ENCODE data around the gene FSTL1.

Gene FSTL1

DNA sequence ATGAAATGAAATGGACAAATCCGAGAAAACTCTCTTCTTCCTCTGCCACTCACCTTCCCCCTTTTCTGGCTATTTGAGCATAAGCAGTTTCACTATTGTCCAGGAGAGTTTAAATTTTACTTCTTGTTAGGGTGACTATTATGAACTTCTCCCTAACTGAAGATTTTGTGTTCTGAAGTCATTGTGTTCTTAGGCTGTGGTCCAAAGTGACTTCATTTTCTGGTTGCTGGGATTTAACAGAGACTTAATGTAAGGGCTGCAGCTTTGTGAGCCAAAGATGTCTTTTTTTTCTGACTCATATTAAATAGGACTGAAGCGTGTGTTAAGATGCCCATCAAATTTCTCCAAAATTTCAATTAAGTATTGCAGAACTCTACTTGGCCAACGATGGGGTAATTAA, 46.5 kb upstream of the FSTL1 start:
- Histone ChIP-seq H3K36me3 (ENCODE audit: insufficient read depth, low read length) (no peaks in the 10 kb centered on the region), H3K4me3 (ENCODE audit: low read depth, low read length, poor library complexity, severe bottlenecking) (no peak overlapping the region), H3K9me3 (ENCODE audit: low read length) (0 out of 2 replicates have a peak, but pooled peaks cover 5% of the 10 kb centered on the region), H3K27ac (ENCODE audit: low read depth, low read length, poor library complexity, severe bottlenecking) (no peak overlapping the region), H3K79me2 (ENCODE audit: insufficient read depth, low read length) (no peaks in the 10 kb centered on the region), H3K9ac (ENCODE audit: low read length) (no peak overlapping the region), H3K4me2 (ENCODE audit: low read length) (no peak overlapping the region), H3K4me1 (ENCODE audit: insufficient read depth, low read length, severe bottlenecking) (no peaks in the 10 kb centered on the region), H3F3A (ENCODE audit: insufficient read depth, low read length) (no peaks in the 10 kb centered on the region), H3K9me2 (ENCODE audit: low read depth, low read length) (no peaks in the 10 kb centered on the region), H4K20me1 (ENCODE audit: insufficient read depth, low read length) (no peaks in the 10 kb centered on the region), H3K27me3 (ENCODE audit: insufficient read depth, low read length) (no peaks in the 10 kb centered on the region), H2AFZ (ENCODE audit: low read length) (no peak overlapping the region)
- no peak for TF ChIP-seq EZH2 (IDR thresholded peaks at IDR 0.05; ENCODE audit: borderline replicate concordance, low read length)

DNA sequence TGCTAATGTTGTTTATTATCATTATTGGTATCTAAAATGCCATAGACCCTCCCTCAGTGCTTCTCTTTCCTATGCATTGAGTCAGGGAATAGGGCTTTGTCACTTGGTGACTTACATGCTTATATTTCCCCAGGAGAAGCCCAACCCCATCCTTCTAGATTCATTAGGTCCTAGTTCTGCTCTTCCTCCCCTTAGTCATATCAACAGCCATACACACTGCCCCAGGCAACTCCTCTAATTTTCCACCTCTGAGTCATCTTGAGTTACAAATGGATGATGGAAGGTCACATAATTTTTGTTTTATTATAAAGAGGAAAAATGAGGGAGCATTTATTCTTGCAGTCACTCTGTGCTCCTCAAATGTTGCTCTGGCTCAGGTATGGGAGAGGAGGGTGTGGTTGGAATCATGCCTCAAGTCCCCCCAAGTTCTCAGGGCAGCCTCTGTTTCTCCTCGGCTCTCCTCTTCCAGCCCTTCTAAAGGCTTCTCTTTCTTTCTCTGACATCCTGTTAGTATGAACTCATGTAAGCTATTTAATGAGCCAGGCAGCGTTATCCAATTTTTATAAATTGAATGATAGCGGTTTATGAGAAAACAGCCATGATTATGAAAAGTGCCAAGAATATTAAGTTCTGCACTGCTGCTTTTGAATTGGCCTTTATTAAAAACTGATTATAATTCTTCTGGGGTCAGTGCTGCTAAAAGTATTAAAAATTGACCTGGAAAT, 45.6 kb upstream of the FSTL1 start:
- H2AFZ ChIP-seq (ENCODE audit: low read length): no peak overlapping the region
- H3K36me3 ChIP-seq (ENCODE audit: insufficient read depth, low read length): no peaks in the 10 kb centered on the region
- no peaks in the 10 kb centered on the region for H3K4me1 ChIP-seq (ENCODE audit: insufficient read depth, low read length, severe bottlenecking)
- no peak overlapping the region for H3K4me2 ChIP-seq (ENCODE audit: low read length)
- H3K27me3 ChIP-seq (ENCODE audit: insufficient read depth, low read length): no peaks in the 10 kb centered on the region
- H3F3A ChIP-seq (ENCODE audit: insufficient read depth, low read length): no peaks in the 10 kb centered on the region
- H4K20me1 ChIP-seq (ENCODE audit: insufficient read depth, low read length): no peaks in the 10 kb centered on the region
- no peak overlapping the region for H3K4me3 ChIP-seq (ENCODE audit: low read depth, low read length, poor library complexity, severe bottlenecking)
- H3K27ac ChIP-seq (ENCODE audit: low read depth, low read length, poor library complexity, severe bottlenecking): no peak overlapping the region
- no peaks in the 10 kb centered on the region for H3K79me2 ChIP-seq (ENCODE audit: insufficient read depth, low read length)
- no peaks in the 10 kb centered on the region for H3K9me2 ChIP-seq (ENCODE audit: low read depth, low read length)
- H3K9ac ChIP-seq (ENCODE audit: low read length): no peak overlapping the region
- 0 out of 2 replicates have a peak, but pooled peaks cover 5% of the 10 kb centered on the region for H3K9me3 ChIP-seq (ENCODE audit: low read length)
- TF ChIP-seq, protein P1, sequence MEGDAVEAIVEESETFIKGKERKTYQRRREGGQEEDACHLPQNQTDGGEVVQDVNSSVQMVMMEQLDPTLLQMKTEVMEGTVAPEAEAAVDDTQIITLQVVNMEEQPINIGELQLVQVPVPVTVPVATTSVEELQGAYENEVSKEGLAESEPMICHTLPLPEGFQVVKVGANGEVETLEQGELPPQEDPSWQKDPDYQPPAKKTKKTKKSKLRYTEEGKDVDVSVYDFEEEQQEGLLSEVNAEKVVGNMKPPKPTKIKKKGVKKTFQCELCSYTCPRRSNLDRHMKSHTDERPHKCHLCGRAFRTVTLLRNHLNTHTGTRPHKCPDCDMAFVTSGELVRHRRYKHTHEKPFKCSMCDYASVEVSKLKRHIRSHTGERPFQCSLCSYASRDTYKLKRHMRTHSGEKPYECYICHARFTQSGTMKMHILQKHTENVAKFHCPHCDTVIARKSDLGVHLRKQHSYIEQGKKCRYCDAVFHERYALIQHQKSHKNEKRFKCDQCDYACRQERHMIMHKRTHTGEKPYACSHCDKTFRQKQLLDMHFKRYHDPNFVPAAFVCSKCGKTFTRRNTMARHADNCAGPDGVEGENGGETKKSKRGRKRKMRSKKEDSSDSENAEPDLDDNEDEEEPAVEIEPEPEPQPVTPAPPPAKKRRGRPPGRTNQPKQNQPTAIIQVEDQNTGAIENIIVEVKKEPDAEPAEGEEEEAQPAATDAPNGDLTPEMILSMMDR (IDR thresholded peaks at IDR 0.05; ENCODE audit: low read length): no peak
- TF ChIP-seq EZH2 (IDR thresholded peaks at IDR 0.05; ENCODE audit: borderline replicate concordance, low read length): no peak

DNA sequence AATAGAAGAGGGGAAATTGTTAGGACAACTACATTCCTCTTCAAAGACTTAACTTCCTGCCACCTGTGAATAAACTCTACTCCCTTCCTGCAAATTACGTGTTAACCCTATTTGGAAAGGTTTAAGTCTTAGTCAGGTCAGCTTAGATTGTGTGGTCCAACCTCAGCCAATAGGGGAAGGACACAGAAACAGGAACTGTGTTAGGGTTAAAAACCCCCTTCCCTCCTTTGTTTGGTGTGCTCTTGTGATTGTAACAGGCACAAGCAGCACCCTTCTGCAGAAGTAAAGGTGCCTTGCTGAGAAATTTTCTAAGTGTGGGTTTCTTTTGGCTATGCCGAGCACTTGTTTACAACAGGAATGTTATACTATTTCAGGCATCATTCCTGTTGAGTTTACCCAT, 45.0 kb upstream of the FSTL1 start:
- no peaks in the 10 kb centered on the region for H4K20me1 ChIP-seq (ENCODE audit: insufficient read depth, low read length)
- no peaks in the 10 kb centered on the region for H3F3A ChIP-seq (ENCODE audit: insufficient read depth, low read length)
- no peaks in the 10 kb centered on the region for H3K79me2 ChIP-seq (ENCODE audit: insufficient read depth, low read length)
- no peak overlapping the region for H3K4me2 ChIP-seq (ENCODE audit: low read length)
- no peak for TF ChIP-seq EZH2 (IDR thresholded peaks at IDR 0.05; ENCODE audit: borderline replicate concordance, low read length)
- TF ChIP-seq, protein P1 (IDR thresholded peaks at IDR 0.05; ENCODE audit: low read length): no peak
- no peak overlapping the region for H3K9ac ChIP-seq (ENCODE audit: low read length)
- no peaks in the 10 kb centered on the region for H3K27me3 ChIP-seq (ENCODE audit: insufficient read depth, low read length)
- H3K9me3 ChIP-seq (ENCODE audit: low read length): 0 out of 2 replicates have a peak, but pooled peaks cover 5% of the 10 kb centered on the region
- no peak overlapping the region for H2AFZ ChIP-seq (ENCODE audit: low read length)
- no peaks in the 10 kb centered on the region for H3K4me1 ChIP-seq (ENCODE audit: insufficient read depth, low read length, severe bottlenecking)
- H3K4me3 ChIP-seq (ENCODE audit: low read depth, low read length, poor library complexity, severe bottlenecking): no peak overlapping the region
- no peak overlapping the region for H3K27ac ChIP-seq (ENCODE audit: low read depth, low read length, poor library complexity, severe bottlenecking)
- no peaks in the 10 kb centered on the region for H3K36me3 ChIP-seq (ENCODE audit: insufficient read depth, low read length)
- H3K9me2 ChIP-seq (ENCODE audit: low read depth, low read length): no peaks in the 10 kb centered on the region

DNA sequence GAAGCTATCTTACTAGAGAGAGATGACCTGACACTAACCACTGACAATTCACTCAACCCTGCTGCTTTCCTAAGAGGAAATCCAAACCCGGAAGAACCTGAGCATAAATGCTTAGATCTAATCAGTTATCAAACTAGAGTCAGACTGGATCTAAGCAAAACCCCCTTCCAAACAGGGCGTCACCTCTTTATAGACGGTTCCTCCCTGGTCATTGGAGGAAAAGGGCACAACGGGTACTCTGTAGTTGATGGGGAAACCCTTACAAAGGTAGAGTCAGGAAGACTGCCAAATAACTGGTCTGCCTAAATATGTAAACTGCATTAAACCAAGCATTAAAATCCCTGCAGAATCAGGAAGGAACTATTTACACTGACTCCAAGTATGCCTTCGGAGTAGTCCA, 41.3 kb upstream of the FSTL1 start:
- no peaks in the 10 kb centered on the region for H3K4me1 ChIP-seq (ENCODE audit: insufficient read depth, low read length, severe bottlenecking)
- no peak overlapping the region for H2AFZ ChIP-seq (ENCODE audit: low read length)
- H3K27ac ChIP-seq (ENCODE audit: low read depth, low read length, poor library complexity, severe bottlenecking): no peak overlapping the region
- H3K9me2 ChIP-seq (ENCODE audit: low read depth, low read length): no peaks in the 10 kb centered on the region
- no peak overlapping the region for H3K9ac ChIP-seq (ENCODE audit: low read length)
- H3K4me3 ChIP-seq (ENCODE audit: low read depth, low read length, poor library complexity, severe bottlenecking): no peak overlapping the region
- no peaks in the 10 kb centered on the region for H4K20me1 ChIP-seq (ENCODE audit: insufficient read depth, low read length)
- TF ChIP-seq, protein P1 (IDR thresholded peaks at IDR 0.05; ENCODE audit: low read length): no peak
- no peak for TF ChIP-seq EZH2 (IDR thresholded peaks at IDR 0.05; ENCODE audit: borderline replicate concordance, low read length)
- H3K4me2 ChIP-seq (ENCODE audit: low read length): no peak overlapping the region
- no peaks in the 10 kb centered on the region for H3F3A ChIP-seq (ENCODE audit: insufficient read depth, low read length)
- H3K9me3 ChIP-seq (ENCODE audit: low read length): 0 out of 2 replicates have a peak, but pooled peaks cover 5% of the 10 kb centered on the region
- H3K79me2 ChIP-seq (ENCODE audit: insufficient read depth, low read length): no peaks in the 10 kb centered on the region
- H3K27me3 ChIP-seq (ENCODE audit: insufficient read depth, low read length): no peaks in the 10 kb centered on the region
- no peaks in the 10 kb centered on the region for H3K36me3 ChIP-seq (ENCODE audit: insufficient read depth, low read length)

All from OCI-LY1 (cell line).